ENCODE data around the gene MRC1.

DNA sequence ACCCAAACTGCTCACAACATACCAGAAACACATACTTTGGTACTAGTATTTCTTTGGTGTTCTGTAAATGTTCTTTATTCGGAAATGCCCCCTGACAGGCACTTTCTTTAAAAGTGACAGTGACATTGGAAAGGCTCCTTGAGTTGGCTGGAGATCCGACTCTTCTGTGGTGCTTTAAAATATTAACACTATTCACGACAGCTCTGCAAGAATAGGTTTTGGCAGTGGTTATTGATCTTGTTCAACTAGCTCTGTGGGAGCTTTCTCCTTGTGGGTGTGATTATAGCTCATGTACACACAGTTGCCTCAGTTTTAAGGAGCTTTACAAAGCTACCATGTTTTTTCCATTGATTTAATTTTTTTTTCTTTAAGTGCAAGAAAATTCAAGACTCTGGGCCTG lies 112.2 kb downstream of the MRC1 start:
- TF ChIP-seq, protein P1, sequence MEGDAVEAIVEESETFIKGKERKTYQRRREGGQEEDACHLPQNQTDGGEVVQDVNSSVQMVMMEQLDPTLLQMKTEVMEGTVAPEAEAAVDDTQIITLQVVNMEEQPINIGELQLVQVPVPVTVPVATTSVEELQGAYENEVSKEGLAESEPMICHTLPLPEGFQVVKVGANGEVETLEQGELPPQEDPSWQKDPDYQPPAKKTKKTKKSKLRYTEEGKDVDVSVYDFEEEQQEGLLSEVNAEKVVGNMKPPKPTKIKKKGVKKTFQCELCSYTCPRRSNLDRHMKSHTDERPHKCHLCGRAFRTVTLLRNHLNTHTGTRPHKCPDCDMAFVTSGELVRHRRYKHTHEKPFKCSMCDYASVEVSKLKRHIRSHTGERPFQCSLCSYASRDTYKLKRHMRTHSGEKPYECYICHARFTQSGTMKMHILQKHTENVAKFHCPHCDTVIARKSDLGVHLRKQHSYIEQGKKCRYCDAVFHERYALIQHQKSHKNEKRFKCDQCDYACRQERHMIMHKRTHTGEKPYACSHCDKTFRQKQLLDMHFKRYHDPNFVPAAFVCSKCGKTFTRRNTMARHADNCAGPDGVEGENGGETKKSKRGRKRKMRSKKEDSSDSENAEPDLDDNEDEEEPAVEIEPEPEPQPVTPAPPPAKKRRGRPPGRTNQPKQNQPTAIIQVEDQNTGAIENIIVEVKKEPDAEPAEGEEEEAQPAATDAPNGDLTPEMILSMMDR (conservative IDR thresholded peaks at IDR 0.05) = no peak
- TF ChIP-seq EZH2 (IDR thresholded peaks at IDR 0.05; ENCODE audit: low read depth) = no peak
